ENCODE data around the gene ANKRD44.

ANKRD44 gene

GRCh38 chr2:197141702-197142473 lies 168.7 kb downstream of the ANKRD44 start:
- no peak for DNase-seq (ENCODE audit: low read depth)
- TF ChIP-seq, protein P1, sequence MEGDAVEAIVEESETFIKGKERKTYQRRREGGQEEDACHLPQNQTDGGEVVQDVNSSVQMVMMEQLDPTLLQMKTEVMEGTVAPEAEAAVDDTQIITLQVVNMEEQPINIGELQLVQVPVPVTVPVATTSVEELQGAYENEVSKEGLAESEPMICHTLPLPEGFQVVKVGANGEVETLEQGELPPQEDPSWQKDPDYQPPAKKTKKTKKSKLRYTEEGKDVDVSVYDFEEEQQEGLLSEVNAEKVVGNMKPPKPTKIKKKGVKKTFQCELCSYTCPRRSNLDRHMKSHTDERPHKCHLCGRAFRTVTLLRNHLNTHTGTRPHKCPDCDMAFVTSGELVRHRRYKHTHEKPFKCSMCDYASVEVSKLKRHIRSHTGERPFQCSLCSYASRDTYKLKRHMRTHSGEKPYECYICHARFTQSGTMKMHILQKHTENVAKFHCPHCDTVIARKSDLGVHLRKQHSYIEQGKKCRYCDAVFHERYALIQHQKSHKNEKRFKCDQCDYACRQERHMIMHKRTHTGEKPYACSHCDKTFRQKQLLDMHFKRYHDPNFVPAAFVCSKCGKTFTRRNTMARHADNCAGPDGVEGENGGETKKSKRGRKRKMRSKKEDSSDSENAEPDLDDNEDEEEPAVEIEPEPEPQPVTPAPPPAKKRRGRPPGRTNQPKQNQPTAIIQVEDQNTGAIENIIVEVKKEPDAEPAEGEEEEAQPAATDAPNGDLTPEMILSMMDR (IDR thresholded peaks at IDR 0.05; ENCODE audit: control insufficient read depth, extremely low read depth, insufficient read depth) = no peak
- H3K4me3 ChIP-seq (ENCODE audit: low read depth, low read length) = no peak overlapping the region

DNA sequence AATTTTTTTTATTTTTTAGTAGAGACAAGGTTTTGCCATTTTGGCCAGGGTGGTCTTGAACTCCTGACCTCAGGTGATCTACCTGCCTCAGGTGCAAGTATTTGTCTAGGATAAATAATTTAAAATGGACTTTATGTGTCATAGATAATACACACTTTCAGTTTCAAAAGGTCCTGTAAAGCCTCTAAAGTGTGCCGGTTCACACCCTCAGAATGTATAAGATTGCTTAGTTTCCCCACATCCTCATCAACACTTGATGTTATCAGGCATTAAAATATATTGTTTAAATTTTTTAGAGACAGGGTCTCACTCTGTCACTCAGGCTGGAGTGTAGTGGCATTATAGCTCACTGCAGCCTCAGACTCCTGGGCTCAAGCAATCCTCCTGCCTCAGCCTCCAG lies 170.5 kb downstream of the ANKRD44 start:
- no peak for DNase-seq (ENCODE audit: low read depth)
- H3K4me3 ChIP-seq (ENCODE audit: low read depth, low read length) = no peak overlapping the region
- TF ChIP-seq, protein P1 (IDR thresholded peaks at IDR 0.05; ENCODE audit: control insufficient read depth, extremely low read depth, insufficient read depth) = no peak

GRCh38 chr2:197138506-197138905 lies 172.1 kb downstream of the ANKRD44 start:
- no peak for DNase-seq (ENCODE audit: low read depth)
- TF ChIP-seq, protein P1 (IDR thresholded peaks at IDR 0.05; ENCODE audit: control insufficient read depth, extremely low read depth, insufficient read depth) = no peak
- no peak overlapping the region for H3K4me3 ChIP-seq (ENCODE audit: low read depth, low read length)

- no peak overlapping the region for H3K4me3 ChIP-seq (ENCODE audit: low read depth, low read length)
- no peak for DNase-seq (ENCODE audit: low read depth)
- TF ChIP-seq, protein P1 (IDR thresholded peaks at IDR 0.05; ENCODE audit: control insufficient read depth, extremely low read depth, insufficient read depth) = no peak
Observed at GRCh38 chr2:197137826-197138477, 172.6 kb downstream of the ANKRD44 start.

DNA sequence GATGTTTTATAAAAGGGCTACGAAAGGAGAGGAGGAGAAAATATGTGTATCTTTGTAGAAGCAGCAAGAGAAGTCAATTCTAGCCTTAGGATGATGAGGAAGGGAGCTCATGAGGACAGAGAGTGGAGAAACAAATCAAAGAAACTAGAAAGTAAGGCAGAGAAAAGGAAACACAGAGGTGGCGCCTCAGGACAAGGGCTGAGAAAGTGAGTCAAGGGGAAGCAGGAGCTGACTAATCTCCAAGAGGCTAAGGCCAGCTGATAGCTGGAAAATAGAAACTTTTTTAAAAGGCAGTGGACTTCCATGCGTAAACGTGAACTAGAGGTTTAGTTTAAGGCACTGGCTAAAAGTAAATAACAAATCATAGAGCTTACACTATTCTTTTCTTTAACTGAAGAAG lies 173.3 kb downstream of the ANKRD44 start:
- TF ChIP-seq, protein P1 (IDR thresholded peaks at IDR 0.05; ENCODE audit: control insufficient read depth, extremely low read depth, insufficient read depth) = no peak
- no peak overlapping the region for H3K4me3 ChIP-seq (ENCODE audit: low read depth, low read length)
- DNase-seq (ENCODE audit: low read depth) = no peak

DNA sequence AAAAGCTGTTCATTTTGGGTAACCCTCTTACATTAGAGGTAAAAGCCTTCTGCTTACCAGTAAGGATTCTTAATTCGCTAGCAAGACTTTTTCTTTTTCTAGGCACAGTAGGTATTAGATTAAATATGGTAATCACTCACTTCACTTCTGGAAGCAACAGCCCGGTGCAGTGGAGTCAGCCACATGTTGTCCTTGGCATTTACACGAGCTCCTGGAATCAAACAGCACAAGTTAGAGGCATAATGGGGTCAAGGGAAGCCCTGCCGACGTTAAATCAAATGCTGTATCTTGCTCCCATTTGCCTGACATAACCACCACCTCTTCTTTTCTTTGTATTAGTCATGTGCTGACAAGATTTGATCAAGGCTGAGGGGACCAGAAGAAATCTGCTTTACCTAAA lies 174.1 kb downstream of the ANKRD44 start:
- H3K4me3 ChIP-seq (ENCODE audit: low read depth, low read length) = no peak overlapping the region
- no peak for DNase-seq (ENCODE audit: low read depth)
- TF ChIP-seq, protein P1 (IDR thresholded peaks at IDR 0.05; ENCODE audit: control insufficient read depth, extremely low read depth, insufficient read depth) = no peak
